Measurements from ENCODE around the gene PRPH. TPM values are rescaled to one million over a fixed set of nuclear protein-coding genes. Genes with fewer than 3 reads are reported as not detected.
A peak's percentile ranks its signal among the peaks of the same experiment; 100 is the strongest.

Gene PRPH
- polyA plus RNA-seq, 1 experiment = not detected

DNA sequence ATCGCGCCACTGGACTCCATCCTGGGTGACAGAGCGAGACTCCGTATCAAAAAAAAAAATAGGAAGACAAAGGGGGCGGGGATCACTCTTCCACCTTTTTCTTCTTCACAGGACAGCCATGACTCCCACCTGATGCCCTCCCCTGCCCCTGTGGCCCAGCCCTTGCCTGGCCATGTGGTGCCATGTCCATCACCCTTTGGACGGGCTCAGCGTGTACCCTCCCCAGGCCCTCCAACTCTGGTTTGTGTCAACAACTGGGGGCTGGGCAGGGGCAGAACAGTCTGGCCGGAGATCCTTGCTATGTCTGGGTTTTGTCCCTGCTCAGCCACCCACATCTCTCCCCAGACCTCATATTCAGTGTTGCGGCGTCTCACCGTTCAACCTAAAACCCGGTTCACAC, 33.9 kb downstream of the PRPH start:
- POLR2A ChIA-PET = interaction anchor here (0.7 kb wide), 1 partner anchor 1696 kb away, joined by 4 read pairs; no protein-coding TSS in a partner anchor
- DNase-seq (ENCODE audit: low read depth) = no peak
- H3K27me3 ChIP-seq (ENCODE audit: control insufficient read depth, insufficient read depth, low read length) = no peaks in the 10 kb centered on the region
- no peaks in the 10 kb centered on the region for H3K36me3 ChIP-seq (ENCODE audit: control insufficient read depth, insufficient read depth, low read length)
- H3K4me3 ChIP-seq (ENCODE audit: low read depth, low read length) = no peak overlapping the region
- TF ChIP-seq, protein P1, sequence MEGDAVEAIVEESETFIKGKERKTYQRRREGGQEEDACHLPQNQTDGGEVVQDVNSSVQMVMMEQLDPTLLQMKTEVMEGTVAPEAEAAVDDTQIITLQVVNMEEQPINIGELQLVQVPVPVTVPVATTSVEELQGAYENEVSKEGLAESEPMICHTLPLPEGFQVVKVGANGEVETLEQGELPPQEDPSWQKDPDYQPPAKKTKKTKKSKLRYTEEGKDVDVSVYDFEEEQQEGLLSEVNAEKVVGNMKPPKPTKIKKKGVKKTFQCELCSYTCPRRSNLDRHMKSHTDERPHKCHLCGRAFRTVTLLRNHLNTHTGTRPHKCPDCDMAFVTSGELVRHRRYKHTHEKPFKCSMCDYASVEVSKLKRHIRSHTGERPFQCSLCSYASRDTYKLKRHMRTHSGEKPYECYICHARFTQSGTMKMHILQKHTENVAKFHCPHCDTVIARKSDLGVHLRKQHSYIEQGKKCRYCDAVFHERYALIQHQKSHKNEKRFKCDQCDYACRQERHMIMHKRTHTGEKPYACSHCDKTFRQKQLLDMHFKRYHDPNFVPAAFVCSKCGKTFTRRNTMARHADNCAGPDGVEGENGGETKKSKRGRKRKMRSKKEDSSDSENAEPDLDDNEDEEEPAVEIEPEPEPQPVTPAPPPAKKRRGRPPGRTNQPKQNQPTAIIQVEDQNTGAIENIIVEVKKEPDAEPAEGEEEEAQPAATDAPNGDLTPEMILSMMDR (IDR thresholded peaks at IDR 0.05; ENCODE audit: insufficient read depth, low read depth, low read length) = no peak
- CTCF ChIA-PET = interaction anchor here (0.9 to 5.3 kb wide), 5 partner anchors 13 to 184 kb away, joined by 3 to 71 read pairs (median 4); partner anchors contain the start of gene DNAJC22

GRCh38 chr12:49330032-49330619, 35.2 kb downstream of the PRPH start:
- Histone ChIP-seq H3K36me3 (ENCODE audit: control insufficient read depth, insufficient read depth, low read length) (no peaks in the 10 kb centered on the region), H3K27me3 (ENCODE audit: control insufficient read depth, insufficient read depth, low read length) (no peaks in the 10 kb centered on the region; the same call in 1 of the 2 replicates), H3K4me3 (ENCODE audit: low read depth, low read length) (no peak overlapping the region)
- POLR2A ChIA-PET = no interaction called here
- TF ChIP-seq, protein P1 (IDR thresholded peaks at IDR 0.05; ENCODE audit: insufficient read depth, low read depth, low read length) = no peak
- CTCF ChIA-PET = interaction anchor here (0.7 to 5.3 kb wide), 6 partner anchors 21 to 249 kb away, joined by 3 to 71 read pairs (median 10); no protein-coding TSS in a partner anchor
- DNase-seq (ENCODE audit: low read depth) = no peak

DNA sequence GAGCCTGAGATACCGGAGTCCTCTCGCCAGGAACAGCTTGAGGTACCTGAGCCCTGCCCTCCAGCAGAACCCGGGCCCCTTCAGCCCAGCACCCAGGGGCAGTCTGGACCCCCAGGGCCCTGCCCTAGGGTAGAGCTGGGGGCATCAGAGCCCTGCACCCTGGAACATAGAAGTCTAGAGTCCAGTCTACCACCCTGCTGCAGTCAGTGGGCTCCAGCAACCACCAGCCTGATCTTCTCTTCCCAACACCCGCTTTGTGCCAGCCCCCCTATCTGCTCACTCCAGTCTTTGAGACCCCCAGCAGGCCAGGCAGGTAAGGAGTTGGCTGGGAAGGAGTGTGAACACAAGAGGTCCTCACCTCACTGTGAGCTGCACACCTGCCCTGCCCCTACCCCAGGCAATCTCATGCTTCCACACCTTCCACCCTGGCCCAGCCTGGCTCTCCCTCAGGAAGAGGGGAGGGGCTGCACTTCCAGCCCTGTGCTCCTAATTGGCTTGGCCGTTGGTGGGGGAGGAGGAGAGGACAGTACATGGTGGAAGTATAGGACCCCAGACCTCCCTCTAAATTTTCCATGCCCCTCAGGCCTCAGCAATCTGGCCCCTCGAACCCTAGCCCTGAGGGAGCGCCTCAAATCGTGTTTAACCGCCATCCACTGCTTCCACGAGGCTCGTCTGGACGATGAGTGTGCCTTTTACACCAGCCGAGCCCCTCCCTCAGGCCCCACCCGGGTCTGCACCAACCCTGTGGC, 35.9 kb downstream of the PRPH start:
- TF ChIP-seq, protein P1 (IDR thresholded peaks at IDR 0.05; ENCODE audit: insufficient read depth, low read depth, low read length) = no peak
- Histone ChIP-seq H3K27me3 (ENCODE audit: control insufficient read depth, insufficient read depth, low read length) (peaks cover 2% of the 10 kb centered on the region), H3K4me3 (ENCODE audit: low read depth, low read length) (no peak overlapping the region), H3K36me3 (ENCODE audit: control insufficient read depth, insufficient read depth, low read length) (no peaks in the 10 kb centered on the region)
- no peak for DNase-seq (ENCODE audit: low read depth)
- POLR2A ChIA-PET = no interaction called here
- CTCF ChIA-PET = interaction anchor here (0.7 to 5.3 kb wide), 34 partner anchors 8 to 306 kb away, joined by 3 to 71 read pairs (median 5); partner anchors contain the start of genes DNAJC22, PRPH and TROAP

DNA sequence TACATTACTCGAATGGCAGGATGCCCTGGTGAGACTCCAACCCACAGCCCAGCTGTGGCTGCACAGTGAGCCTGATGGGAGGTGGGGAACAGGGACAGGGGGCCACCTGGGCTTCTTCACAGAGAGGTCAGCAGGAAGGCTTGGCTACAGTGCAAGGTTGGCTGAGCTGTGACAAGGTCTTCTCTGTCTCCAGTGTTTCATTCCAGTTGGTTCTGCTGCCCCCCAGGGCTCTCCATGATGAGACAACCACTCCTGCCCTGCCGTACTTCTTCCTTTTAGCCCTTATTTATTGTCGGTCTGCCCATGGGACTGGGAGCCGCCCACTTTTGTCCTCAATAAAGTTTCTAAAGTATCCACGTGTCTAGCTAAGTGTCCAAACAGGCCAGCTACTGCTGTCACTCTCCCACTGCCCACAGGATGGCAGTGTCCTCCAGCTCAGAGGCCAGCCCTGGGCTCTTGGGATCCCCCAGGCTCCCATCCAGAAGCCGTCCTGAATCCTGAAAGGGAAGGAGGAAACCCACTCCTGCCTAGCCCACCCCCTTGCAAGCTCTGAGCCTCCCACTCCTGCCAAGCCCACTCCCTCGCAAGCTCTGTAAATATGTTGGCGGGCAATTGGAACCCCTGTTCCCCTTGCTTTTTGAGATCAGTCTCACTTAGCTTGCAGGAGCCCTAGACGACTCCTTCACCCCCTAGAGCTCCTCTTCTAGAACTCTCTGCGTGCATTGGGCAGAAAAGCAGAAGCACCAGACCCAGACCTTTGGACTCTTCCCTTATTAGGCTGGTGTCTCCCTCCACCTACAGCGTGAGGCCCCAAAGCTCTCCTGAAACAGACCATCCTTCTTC, 36.7 kb downstream of the PRPH start:
- DNase-seq (ENCODE audit: low read depth) = no peak
- Histone ChIP-seq H3K36me3 (ENCODE audit: control insufficient read depth, insufficient read depth, low read length) (no peaks in the 10 kb centered on the region), H3K27me3 (ENCODE audit: control insufficient read depth, insufficient read depth, low read length) (peaks cover 7% of the 10 kb centered on the region), H3K4me3 (ENCODE audit: low read depth, low read length) (no peak overlapping the region)
- ChIA-PET POLR2A (no interaction called here), CTCF (interaction anchor here (0.7 to 5.3 kb wide), 36 partner anchors 9 to 305 kb away, joined by 3 to 71 read pairs (median 5); partner anchors contain the start of genes DNAJC22, PRPF40B, PRPH and TROAP)
- TF ChIP-seq, protein P1 (IDR thresholded peaks at IDR 0.05; ENCODE audit: insufficient read depth, low read depth, low read length) = peak; percentile 87
